ENCODE results near the gene SFXN3.

DNA sequence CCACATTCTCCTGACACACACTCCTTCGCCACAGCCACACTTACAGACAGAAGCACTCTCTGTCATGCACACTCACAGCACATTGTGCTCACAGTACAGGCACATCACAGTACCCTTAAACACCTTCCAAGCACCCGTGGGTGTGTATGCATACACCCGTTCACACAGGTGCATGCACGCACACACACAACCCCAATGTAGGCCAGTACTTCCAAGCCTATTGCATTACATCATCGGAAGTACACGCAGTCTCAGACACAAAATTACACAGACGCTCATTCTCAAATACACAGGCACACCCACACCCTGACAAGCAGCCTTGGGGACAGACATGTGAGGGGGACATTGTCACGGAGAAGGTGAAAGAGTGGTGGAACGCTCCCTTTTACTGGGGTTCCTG, 41.9 kb downstream of the SFXN3 start:
- TF ChIP-seq PPARA (CRISPR knock-in tag; IDR thresholded peaks at IDR 0.05; ENCODE audit: borderline replicate concordance) (no peak), ISL1 (CRISPR knock-in tag; IDR thresholded peaks at IDR 0.05) (no peak), GLIS3 (CRISPR knock-in tag; IDR thresholded peaks at IDR 0.05) (no peak), ZFP3 (CRISPR knock-in tag; IDR thresholded peaks at IDR 0.05) (no peak), SNAI2 (CRISPR knock-in tag; IDR thresholded peaks at IDR 0.05) (no peak), TOX (CRISPR knock-in tag; IDR thresholded peaks at IDR 0.05; ENCODE audit: borderline replicate concordance) (no peak), ZFP30 (CRISPR knock-in tag; IDR thresholded peaks at IDR 0.05) (no peak)
- TF ChIP-seq, protein P1, sequence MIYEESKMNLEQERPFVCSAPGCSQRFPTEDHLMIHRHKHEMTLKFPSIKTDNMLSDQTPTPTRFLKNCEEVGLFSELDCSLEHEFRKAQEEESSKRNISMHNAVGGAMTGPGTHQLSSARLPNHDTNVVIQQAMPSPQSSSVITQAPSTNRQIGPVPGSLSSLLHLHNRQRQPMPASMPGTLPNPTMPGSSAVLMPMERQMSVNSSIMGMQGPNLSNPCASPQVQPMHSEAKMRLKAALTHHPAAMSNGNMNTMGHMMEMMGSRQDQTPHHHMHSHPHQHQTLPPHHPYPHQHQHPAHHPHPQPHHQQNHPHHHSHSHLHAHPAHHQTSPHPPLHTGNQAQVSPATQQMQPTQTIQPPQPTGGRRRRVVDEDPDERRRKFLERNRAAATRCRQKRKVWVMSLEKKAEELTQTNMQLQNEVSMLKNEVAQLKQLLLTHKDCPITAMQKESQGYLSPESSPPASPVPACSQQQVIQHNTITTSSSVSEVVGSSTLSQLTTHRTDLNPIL (CRISPR knock-in tag; IDR thresholded peaks at IDR 0.05; ENCODE audit: low read depth) = no peak
- TF ChIP-seq, protein P2, sequence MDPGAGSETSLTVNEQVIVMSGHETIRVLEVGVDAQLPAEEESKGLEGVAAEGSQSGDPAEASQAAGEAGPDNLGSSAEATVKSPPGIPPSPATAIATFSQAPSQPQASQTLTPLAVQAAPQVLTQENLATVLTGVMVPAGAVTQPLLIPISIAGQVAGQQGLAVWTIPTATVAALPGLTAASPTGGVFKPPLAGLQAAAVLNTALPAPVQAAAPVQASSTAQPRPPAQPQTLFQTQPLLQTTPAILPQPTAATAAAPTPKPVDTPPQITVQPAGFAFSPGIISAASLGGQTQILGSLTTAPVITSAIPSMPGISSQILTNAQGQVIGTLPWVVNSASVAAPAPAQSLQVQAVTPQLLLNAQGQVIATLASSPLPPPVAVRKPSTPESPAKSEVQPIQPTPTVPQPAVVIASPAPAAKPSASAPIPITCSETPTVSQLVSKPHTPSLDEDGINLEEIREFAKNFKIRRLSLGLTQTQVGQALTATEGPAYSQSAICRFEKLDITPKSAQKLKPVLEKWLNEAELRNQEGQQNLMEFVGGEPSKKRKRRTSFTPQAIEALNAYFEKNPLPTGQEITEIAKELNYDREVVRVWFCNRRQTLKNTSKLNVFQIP (CRISPR knock-in tag; IDR thresholded peaks at IDR 0.05; ENCODE audit: borderline replicate concordance, low read depth) = no peak
- TF ChIP-seq, protein P3, sequence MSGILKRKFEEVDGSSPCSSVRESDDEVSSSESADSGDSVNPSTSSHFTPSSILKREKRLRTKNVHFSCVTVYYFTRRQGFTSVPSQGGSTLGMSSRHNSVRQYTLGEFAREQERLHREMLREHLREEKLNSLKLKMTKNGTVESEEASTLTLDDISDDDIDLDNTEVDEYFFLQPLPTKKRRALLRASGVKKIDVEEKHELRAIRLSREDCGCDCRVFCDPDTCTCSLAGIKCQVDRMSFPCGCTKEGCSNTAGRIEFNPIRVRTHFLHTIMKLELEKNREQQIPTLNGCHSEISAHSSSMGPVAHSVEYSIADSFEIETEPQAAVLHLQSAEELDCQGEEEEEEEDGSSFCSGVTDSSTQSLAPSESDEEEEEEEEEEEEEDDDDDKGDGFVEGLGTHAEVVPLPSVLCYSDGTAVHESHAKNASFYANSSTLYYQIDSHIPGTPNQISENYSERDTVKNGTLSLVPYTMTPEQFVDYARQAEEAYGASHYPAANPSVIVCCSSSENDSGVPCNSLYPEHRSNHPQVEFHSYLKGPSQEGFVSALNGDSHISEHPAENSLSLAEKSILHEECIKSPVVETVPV (CRISPR knock-in tag; IDR thresholded peaks at IDR 0.05) = no peak
- TF ChIP-seq, protein P4, sequence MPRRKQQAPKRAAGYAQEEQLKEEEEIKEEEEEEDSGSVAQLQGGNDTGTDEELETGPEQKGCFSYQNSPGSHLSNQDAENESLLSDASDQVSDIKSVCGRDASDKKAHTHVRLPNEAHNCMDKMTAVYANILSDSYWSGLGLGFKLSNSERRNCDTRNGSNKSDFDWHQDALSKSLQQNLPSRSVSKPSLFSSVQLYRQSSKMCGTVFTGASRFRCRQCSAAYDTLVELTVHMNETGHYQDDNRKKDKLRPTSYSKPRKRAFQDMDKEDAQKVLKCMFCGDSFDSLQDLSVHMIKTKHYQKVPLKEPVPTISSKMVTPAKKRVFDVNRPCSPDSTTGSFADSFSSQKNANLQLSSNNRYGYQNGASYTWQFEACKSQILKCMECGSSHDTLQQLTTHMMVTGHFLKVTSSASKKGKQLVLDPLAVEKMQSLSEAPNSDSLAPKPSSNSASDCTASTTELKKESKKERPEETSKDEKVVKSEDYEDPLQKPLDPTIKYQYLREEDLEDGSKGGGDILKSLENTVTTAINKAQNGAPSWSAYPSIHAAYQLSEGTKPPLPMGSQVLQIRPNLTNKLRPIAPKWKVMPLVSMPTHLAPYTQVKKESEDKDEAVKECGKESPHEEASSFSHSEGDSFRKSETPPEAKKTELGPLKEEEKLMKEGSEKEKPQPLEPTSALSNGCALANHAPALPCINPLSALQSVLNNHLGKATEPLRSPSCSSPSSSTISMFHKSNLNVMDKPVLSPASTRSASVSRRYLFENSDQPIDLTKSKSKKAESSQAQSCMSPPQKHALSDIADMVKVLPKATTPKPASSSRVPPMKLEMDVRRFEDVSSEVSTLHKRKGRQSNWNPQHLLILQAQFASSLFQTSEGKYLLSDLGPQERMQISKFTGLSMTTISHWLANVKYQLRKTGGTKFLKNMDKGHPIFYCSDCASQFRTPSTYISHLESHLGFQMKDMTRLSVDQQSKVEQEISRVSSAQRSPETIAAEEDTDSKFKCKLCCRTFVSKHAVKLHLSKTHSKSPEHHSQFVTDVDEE (CRISPR knock-in tag; IDR thresholded peaks at IDR 0.05) = no peak
- TF ChIP-seq, protein P5, sequence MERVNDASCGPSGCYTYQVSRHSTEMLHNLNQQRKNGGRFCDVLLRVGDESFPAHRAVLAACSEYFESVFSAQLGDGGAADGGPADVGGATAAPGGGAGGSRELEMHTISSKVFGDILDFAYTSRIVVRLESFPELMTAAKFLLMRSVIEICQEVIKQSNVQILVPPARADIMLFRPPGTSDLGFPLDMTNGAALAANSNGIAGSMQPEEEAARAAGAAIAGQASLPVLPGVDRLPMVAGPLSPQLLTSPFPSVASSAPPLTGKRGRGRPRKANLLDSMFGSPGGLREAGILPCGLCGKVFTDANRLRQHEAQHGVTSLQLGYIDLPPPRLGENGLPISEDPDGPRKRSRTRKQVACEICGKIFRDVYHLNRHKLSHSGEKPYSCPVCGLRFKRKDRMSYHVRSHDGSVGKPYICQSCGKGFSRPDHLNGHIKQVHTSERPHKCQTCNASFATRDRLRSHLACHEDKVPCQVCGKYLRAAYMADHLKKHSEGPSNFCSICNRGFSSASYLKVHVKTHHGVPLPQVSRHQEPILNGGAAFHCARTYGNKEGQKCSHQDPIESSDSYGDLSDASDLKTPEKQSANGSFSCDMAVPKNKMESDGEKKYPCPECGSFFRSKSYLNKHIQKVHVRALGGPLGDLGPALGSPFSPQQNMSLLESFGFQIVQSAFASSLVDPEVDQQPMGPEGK (CRISPR knock-in tag; IDR thresholded peaks at IDR 0.05; ENCODE audit: borderline replicate concordance) = no peak
